WI38 (cell line): Measurements from ENCODE around the gene BZW2.
A peak's percentile ranks its signal among the peaks of the same experiment; 100 is the strongest.

Experiments used
- H3K4me3 ChIP-seq: 2 replicates; pipeline ENCODE4 v1.5.1; 2011; ENCODE audit warnings: low read depth, mild to moderate bottlenecking, control low read depth, low read length
- CTCF ChIP-seq: IDR thresholded peaks from 2 replicates; pipeline ENCODE4 v1.5.1; 2012; ENCODE audit warnings: low read depth, mild to moderate bottlenecking, control low read depth, low read length

BZW2 gene

GRCh38 chr7:16660702-16661464 lies 14.9 kb downstream of the BZW2 start:
- TF ChIP-seq CTCF: no peak

GRCh38 chr7:16661924-16662323 lies 15.9 kb downstream of the BZW2 start:
- TF ChIP-seq CTCF: no peak
- no peak overlapping the region for H3K4me3 ChIP-seq

More at GRCh38 chr7:16660702-16661464, 14.9 kb downstream of the BZW2 start:
- H3K4me3 ChIP-seq: no peak overlapping the region

GRCh38 chr7:16667355-16667754 lies 21.4 kb downstream of the BZW2 start:
- no peak overlapping the region for H3K4me3 ChIP-seq
- no peak for TF ChIP-seq CTCF

GRCh38 chr7:16668049-16668858 lies 22.3 kb downstream of the BZW2 start:
- no peak overlapping the region for H3K4me3 ChIP-seq
- 0 out of 2 replicates have a peak, but pooled peaks have one; percentile 11 for TF ChIP-seq CTCF

- H3K4me3 ChIP-seq: no peak overlapping the region
- no peak for TF ChIP-seq CTCF
Measured at GRCh38 chr7:16668978-16669377, 23.0 kb downstream of the BZW2 start.

- no peak overlapping the region for H3K4me3 ChIP-seq
- TF ChIP-seq CTCF: no peak
Measured at GRCh38 chr7:16669581-16669980, 23.6 kb downstream of the BZW2 start.

GRCh38 chr7:16670021-16670420 lies 24.0 kb downstream of the BZW2 start:
- no peak overlapping the region for H3K4me3 ChIP-seq
- no peak for TF ChIP-seq CTCF
